RPMI8226 (cell line): ENCODE data around the gene EXD3.
"Not testable (repeated sequence)": the region's sequence is repeated elsewhere in the genome, so short reads cannot be mapped to it uniquely, and the experiment has no call there.

Source experiments
- DNase-seq: peaks from one replicate; pipeline ENCODE4 v3.0.0-alpha.2; 2015

EXD3 gene

GRCh38 chr9:137265496-137266161, 157.3 kb downstream of the EXD3 start:
- no peak for DNase-seq

- DNase-seq = no peak
These were observed 158.9 kb downstream of the EXD3 start for GRCh38 chr9:137264067-137264466.

GRCh38 chr9:137263506-137263905, 159.5 kb downstream of the EXD3 start:
- DNase-seq = no peak

GRCh38 chr9:137262909-137263285, 160.1 kb downstream of the EXD3 start:
- DNase-seq = no peak

- DNase-seq = not testable (repeated sequence)
These were observed 160.6 kb downstream of the EXD3 start for GRCh38 chr9:137262173-137262908.
